Caco-2 (cell line): Measurements from ENCODE around the gene CDC14B. TPM values are rescaled to one million over a fixed set of nuclear protein-coding genes. Genes with fewer than 3 reads are reported as not detected.
"Not testable (repeated sequence)": the region's sequence is repeated elsewhere in the genome, so short reads cannot be mapped to it uniquely, and the experiment has no call there.

ENCODE experiments used
- BruUV-seq: library from RNA; stranded (reverse); fragments of 400-500 nt; replicated peaks from 2 replicates; lab custom pipeline; 2021; lab: Mats Ljungman, UMichigan
- CTCF ChIA-PET: fragments of 300-600 bp; sonication (Branson Sonifier 250); formaldehyde crosslinking; loops from one replicate; lab custom pipeline; 2022; ENCODE audit warnings: antibody characterized with exemption; lab: Charles Lee
- POLR2A ChIA-PET: fragments of 300-600 bp; sonication (Branson Sonifier 250); formaldehyde crosslinking; loops from one replicate; lab custom pipeline; 2022; ENCODE audit warnings: antibody characterized with exemption; lab: Charles Lee
- DNase-seq, 2 experiments: peaks; one replicate each; pipeline versions ENCODE4 v3.0.0 to v3.0.0-alpha.2; 2020 to 2022
- H3K27me3 ChIP-seq: replicated peaks from 2 replicates; pipeline ENCODE4 v1.6.0; 2011; ENCODE audit warnings: low read length; ENCODE audit not compliant: control insufficient read depth, insufficient read depth
- H3K36me3 ChIP-seq: 2 replicates; pipeline ENCODE4 v1.5.1; 2011; ENCODE audit warnings: low read length; ENCODE audit not compliant: control insufficient read depth, insufficient read depth
- H3K4me1 ChIP-seq: fragments of 250-450 bp; sonication (Bioruptor Pico); 2 replicates; pipeline ENCODE4 v1.5.1; 2020; ENCODE audit warnings: mild to moderate bottlenecking
- H3K4me3 ChIP-seq: 2 replicates; pipeline ENCODE4 v1.5.1; 2011; ENCODE audit warnings: low read depth, mild to moderate bottlenecking, control low read depth, low read length
- H3K9me3 ChIP-seq: fragments of 250-450 bp; sonication (Bioruptor Pico); 2 replicates; pipeline ENCODE4 v1.5.1; 2020; ENCODE audit warnings: mild to moderate bottlenecking, moderate library complexity
- H3K27ac Mint-ChIP-seq: one replicate; pipeline ENCODE4 v1.8.0; 2022; ENCODE audit warnings: mixed read lengths; ENCODE audit not compliant: unreplicated experiment
- H3K27me3 Mint-ChIP-seq: one replicate; pipeline ENCODE4 v1.8.0; 2022; ENCODE audit warnings: mixed read lengths; ENCODE audit not compliant: insufficient read depth, unreplicated experiment
- H3K36me3 Mint-ChIP-seq: one replicate; pipeline ENCODE4 v1.8.0; 2022; ENCODE audit warnings: mild to moderate bottlenecking, mixed read lengths; ENCODE audit not compliant: insufficient read depth, unreplicated experiment
- H3K4me1 Mint-ChIP-seq: one replicate; pipeline ENCODE4 v1.8.0; 2022; ENCODE audit warnings: low read depth, mixed read lengths; ENCODE audit not compliant: unreplicated experiment
- H3K4me3 Mint-ChIP-seq: one replicate; pipeline ENCODE4 v1.8.0; 2022; ENCODE audit warnings: mild to moderate bottlenecking, moderate library complexity, mixed read lengths; ENCODE audit not compliant: unreplicated experiment
- H3K9me3 Mint-ChIP-seq: one replicate; pipeline ENCODE4 v1.8.0; 2022; ENCODE audit warnings: mixed read lengths; ENCODE audit not compliant: unreplicated experiment
- intact Hi-C: fragments of 100-400 bp; cut with micrococcal nuclease; formaldehyde crosslinking; loops from one replicate; pipeline ENCODE4 v1.10.0; 2022; ENCODE audit not compliant: unreplicated experiment
- total RNA-seq: library from RNA; stranded (reverse); gene quantifications from 2 replicates; pipeline ENCODE4 v1.2.3, GENCODE V29; 2022
- TF ChIP-seq, protein P1 (sequence below), 2 experiments: fragments of 200-600 bp in 1 of 2; IDR thresholded peaks; 1 replicate in 1 of 2; 2 replicates in 1 of 2; pipeline versions ENCODE4 v1.5.1 to v1.8.0; 2011 to 2022; ENCODE audit warnings: antibody characterized with exemption in 1 of 2, control low read depth in 1 of 2, inconsistent platforms in 1 of 2, low read depth in 1 of 2, low read length in 1 of 2, mild to moderate bottlenecking in 1 of 2, moderate library complexity in 1 of 2; ENCODE audit not compliant: insufficient read depth in 1 of 2, severe bottlenecking in 1 of 2, unreplicated experiment in 1 of 2

CDC14B gene
- total RNA-seq, 1 experiment from 2014 or later = 81.4 TPM

DNA sequence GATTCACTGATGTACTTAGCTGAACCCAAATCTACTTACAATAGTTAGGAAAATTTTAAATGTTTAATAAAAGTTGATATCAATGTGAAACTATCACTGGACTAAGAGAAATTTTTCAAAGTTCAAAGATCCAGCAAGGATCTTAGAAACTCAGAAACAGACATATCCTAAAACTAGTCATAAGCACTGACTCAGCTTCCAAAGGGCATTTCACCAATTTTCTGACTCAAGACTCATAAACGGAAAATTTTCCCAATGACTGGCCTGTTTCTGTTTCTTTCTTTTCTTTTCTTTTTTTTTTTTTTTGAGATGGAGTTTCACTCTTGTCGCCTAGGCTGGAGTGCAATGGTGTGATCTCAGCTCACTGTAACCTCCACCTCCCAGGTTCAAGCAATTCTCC lies 66.6 kb downstream of the CDC14B start:
- Mint-ChIP-seq H3K9me3 (no peaks in the 10 kb centered on the region), H3K36me3 (peaks cover 55% of the 10 kb centered on the region), H3K4me1 (peaks cover 34% of the 10 kb centered on the region), H3K27me3 (no peaks in the 10 kb centered on the region), H3K4me3 (no peak overlapping the region), H3K27ac (peak overlapping the region; percentile 62)
- Histone ChIP-seq H3K4me1 (peaks cover 32% of the 10 kb centered on the region), H3K27me3 (no peaks in the 10 kb centered on the region), H3K36me3 (peaks cover 4% of the 10 kb centered on the region), H3K4me3 (no peak overlapping the region), H3K9me3 (no peaks in the 10 kb centered on the region)
- no peak for DNase-seq
- ChIA-PET CTCF (interaction anchor here (0.7 kb wide), 1 partner anchor 226 kb away, joined by 3 read pairs; no protein-coding TSS in a partner anchor), POLR2A (no interaction called here)
- TF ChIP-seq, protein P1, sequence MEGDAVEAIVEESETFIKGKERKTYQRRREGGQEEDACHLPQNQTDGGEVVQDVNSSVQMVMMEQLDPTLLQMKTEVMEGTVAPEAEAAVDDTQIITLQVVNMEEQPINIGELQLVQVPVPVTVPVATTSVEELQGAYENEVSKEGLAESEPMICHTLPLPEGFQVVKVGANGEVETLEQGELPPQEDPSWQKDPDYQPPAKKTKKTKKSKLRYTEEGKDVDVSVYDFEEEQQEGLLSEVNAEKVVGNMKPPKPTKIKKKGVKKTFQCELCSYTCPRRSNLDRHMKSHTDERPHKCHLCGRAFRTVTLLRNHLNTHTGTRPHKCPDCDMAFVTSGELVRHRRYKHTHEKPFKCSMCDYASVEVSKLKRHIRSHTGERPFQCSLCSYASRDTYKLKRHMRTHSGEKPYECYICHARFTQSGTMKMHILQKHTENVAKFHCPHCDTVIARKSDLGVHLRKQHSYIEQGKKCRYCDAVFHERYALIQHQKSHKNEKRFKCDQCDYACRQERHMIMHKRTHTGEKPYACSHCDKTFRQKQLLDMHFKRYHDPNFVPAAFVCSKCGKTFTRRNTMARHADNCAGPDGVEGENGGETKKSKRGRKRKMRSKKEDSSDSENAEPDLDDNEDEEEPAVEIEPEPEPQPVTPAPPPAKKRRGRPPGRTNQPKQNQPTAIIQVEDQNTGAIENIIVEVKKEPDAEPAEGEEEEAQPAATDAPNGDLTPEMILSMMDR (IDR thresholded peaks at IDR 0.05; ENCODE audit: insufficient read depth in 1 of 2, low read depth in 1 of 2, low read length in 1 of 2, severe bottlenecking in 1 of 2, unreplicated experiment in 1 of 2) = no peak
- BruUV-seq = no TSS peak
- intact Hi-C loops = no loop called here

DNA sequence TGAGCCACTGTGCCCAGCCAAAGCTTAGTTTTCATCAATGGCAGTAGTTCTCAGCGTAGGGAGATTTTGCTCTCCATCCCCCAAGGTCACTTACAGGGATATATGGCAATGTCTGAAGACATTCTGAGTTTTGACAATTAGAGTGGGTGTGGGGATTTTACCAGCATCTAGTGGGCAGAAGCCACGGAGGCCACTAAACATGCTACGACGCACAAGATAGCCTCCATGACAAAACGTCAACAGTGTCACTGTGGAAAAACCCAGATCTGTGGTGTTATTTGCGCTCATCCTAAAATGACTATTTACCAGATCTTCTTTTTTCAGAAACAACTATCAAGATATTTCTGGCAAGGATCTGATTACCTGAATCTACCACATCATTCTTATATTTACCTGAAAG lies 68.2 kb downstream of the CDC14B start:
- POLR2A ChIA-PET = no interaction called here
- intact Hi-C loops = no loop called here

DNA sequence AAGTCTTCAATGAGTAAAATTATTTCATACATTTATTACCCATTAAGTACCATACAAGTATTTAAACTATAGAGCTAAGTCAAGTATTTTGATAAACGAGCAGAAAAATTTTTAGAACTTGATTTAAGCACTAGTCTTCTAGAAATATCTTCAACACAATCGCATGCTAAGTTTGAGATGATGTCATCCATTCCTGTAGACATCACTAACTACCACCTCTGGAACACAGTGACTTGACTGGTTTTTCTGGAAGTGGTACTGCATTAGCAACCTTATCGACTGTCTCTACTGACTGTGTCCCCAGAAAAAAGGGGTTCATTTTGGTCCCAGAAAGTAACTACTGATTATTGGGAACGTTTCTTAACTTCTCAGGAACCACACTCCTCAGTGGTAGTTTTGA lies 69.0 kb downstream of the CDC14B start:
- peaks cover 8% of the 10 kb centered on the region for H3K4me1 ChIP-seq
- H3K27ac Mint-ChIP-seq = no peak overlapping the region
- no peak overlapping the region for H3K4me3 ChIP-seq
- H3K4me1 Mint-ChIP-seq = peaks cover 16% of the 10 kb centered on the region
- no peaks in the 10 kb centered on the region for H3K9me3 Mint-ChIP-seq
- H3K36me3 ChIP-seq = peaks cover 2% of the 10 kb centered on the region
- no peak overlapping the region for H3K4me3 Mint-ChIP-seq
- POLR2A ChIA-PET = no interaction called here
- TF ChIP-seq, protein P1 (IDR thresholded peaks at IDR 0.05; ENCODE audit: insufficient read depth in 1 of 2, low read depth in 1 of 2, low read length in 1 of 2, severe bottlenecking in 1 of 2, unreplicated experiment in 1 of 2) = no peak
- no TSS peak for BruUV-seq
- CTCF ChIA-PET = no interaction called here
- H3K27me3 Mint-ChIP-seq = no peaks in the 10 kb centered on the region
- DNase-seq = no peak
- no peaks in the 10 kb centered on the region for H3K27me3 ChIP-seq
- peaks cover 72% of the 10 kb centered on the region for H3K36me3 Mint-ChIP-seq
- H3K9me3 ChIP-seq = no peaks in the 10 kb centered on the region
- intact Hi-C loops = no loop called here

More for the DNA sequence above, 68.2 kb downstream of the CDC14B start:
- H3K4me1 ChIP-seq = peaks cover 15% of the 10 kb centered on the region
- DNase-seq = no peak
- no TSS peak for BruUV-seq
- peaks cover 21% of the 10 kb centered on the region for H3K4me1 Mint-ChIP-seq
- H3K4me3 ChIP-seq = no peak overlapping the region
- TF ChIP-seq, protein P1 (IDR thresholded peaks at IDR 0.05; ENCODE audit: insufficient read depth in 1 of 2, low read depth in 1 of 2, low read length in 1 of 2, severe bottlenecking in 1 of 2, unreplicated experiment in 1 of 2) = no peak
- H3K27me3 ChIP-seq = no peaks in the 10 kb centered on the region
- H3K36me3 Mint-ChIP-seq = peaks cover 64% of the 10 kb centered on the region
- H3K9me3 ChIP-seq = no peaks in the 10 kb centered on the region
- no peaks in the 10 kb centered on the region for H3K27me3 Mint-ChIP-seq
- no peak overlapping the region for H3K27ac Mint-ChIP-seq
- H3K36me3 ChIP-seq = peaks cover 2% of the 10 kb centered on the region
- H3K4me3 Mint-ChIP-seq = no peak overlapping the region
- no peaks in the 10 kb centered on the region for H3K9me3 Mint-ChIP-seq
- CTCF ChIA-PET = no interaction called here

DNA sequence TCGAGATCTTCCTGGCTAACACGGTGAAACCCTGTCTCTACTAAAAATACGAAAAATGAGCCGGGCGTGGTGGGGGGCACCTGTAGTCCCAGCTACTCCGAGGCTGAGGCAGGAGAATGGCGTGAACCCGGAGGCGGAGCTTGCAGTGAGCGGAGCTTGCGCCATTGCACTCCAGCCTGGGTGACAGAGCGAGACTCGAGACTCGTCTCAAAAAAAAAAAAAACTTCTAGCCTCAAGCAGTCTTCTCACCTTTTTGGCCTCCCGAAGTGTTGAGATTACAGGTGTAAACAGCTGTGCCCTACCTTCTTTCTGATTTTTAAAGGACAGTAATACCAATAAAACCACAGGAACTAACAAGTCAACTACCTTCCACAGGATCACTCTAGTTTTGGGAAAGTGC lies 76.5 kb downstream of the CDC14B start:
- H3K9me3 Mint-ChIP-seq, intact Hi-C loops: not testable (repeated sequence)
- peaks cover 60% of the 10 kb centered on the region for H3K36me3 Mint-ChIP-seq

More for the DNA sequence above, 76.5 kb downstream of the CDC14B start:
- H3K4me1 Mint-ChIP-seq, CTCF ChIA-PET, POLR2A ChIA-PET, H3K9me3 ChIP-seq, H3K27ac Mint-ChIP-seq, H3K4me3 Mint-ChIP-seq, H3K27me3 Mint-ChIP-seq, H3K27me3 ChIP-seq, H3K36me3 ChIP-seq, DNase-seq, H3K4me1 ChIP-seq, BruUV-seq, H3K4me3 ChIP-seq: not testable (repeated sequence)
